Measurements from ENCODE around the gene KRTAP10-1.

KRTAP10-1 gene

DNA sequence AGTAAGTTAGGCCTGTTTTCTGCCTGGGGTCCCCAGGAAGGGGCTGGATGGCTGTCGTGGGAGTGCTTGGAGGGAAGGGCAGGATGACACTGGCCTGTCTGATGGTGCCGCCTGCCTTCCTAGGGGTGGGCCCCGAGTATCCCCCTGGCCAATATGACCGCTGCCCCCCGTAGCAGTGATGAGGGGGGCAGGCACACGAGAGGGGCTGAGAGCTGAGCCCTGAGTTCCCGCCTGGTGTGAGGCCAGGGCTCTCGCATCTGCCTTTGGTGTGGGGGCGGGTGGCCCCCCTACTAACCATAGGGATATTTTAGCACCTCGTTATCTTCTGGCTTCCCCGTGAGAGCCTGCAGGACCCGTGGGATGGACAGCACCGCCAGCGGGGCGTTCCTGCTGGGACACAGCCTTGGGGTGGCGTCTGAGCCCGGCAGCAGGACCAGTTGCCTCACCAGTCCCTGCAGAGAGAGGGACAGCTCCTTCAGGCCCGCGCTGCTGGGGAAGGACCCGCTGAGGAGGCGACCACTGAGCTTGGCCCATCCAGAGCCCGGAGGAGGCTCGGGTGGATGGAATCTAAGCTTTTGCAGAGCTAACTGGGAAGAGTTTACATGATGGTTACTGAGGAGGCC, 10.4 kb downstream of the KRTAP10-1 start:
- DNase-seq (ENCODE audit: low read depth in 4 of 4, low spot score in 1 of 4), result no peak

DNA sequence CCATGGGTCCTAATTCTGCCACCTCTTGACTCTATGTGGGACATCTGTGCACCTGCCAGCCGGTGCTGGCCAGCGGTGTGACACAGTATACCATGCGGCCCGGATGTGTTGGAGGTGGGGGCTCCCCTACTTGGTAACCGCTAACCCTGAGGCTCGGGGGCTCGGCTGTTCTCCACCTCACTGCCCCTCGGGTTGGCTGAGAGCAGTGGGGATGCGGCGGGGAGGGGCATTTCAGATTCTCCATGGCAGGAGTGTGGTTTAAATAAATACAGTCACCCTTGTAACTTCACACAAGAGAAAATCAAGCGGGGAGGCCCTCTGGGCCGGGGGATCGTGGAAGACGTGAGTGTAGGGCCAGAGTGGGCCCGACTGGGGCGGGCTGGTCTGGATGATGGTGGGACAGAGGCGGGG, 11.0 kb downstream of the KRTAP10-1 start:
- DNase-seq (ENCODE audit: low read depth in 4 of 4, low spot score in 1 of 4), result no peak

DNA sequence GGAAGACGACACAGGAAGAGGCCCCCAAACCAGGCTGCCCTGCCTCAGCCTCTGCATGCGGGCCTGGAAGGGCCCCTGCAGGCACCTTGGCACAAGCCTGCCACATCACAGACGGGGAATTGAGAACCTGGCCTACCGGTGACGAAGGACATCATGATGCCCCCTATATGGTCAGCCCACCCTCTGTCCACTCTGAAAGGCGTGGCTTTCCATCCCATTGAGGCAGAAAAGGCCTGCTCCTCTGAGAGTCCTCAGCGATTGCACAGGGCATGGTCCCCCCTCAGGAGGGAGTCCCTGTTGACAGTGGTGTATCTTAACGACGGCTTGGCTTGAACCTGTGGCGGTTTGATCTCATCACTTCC, 11.4 kb downstream of the KRTAP10-1 start:
- DNase-seq (ENCODE audit: low read depth in 4 of 4, low spot score in 1 of 4), result no peak

DNA sequence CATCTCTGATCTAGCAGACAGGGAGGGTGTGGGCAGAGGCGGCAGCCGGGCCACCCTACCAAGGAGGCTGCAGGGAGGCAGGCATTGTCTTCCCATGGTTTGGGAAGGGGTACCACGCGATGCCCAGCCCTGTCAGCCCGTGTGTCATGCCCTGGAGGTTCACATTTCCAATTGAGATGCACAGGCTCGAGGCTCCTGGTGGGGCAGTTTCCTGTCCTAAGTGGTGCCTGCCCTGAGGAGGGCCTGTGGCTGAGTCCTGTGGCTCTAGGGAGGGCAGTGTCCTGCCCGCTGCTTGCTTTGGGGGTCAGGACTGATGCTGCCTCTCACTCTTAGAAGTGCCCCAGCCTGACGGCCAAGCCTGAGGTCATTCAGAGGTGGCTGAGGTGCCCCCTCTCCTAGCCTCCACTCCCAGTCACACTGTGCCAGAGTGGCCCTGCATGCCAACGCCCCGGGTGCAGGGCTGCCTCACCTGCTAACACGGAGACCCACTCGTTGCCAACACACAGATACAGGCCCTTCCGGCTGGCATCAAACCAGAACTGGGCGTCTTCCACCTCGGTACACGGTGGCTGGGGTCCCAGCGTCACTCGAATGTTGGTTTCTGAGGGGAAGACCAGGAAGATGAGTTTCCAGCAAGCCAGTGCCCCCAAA, 11.9 kb downstream of the KRTAP10-1 start:
- no peak for DNase-seq (ENCODE audit: low read depth in 4 of 4, low spot score in 1 of 4)

DNA sequence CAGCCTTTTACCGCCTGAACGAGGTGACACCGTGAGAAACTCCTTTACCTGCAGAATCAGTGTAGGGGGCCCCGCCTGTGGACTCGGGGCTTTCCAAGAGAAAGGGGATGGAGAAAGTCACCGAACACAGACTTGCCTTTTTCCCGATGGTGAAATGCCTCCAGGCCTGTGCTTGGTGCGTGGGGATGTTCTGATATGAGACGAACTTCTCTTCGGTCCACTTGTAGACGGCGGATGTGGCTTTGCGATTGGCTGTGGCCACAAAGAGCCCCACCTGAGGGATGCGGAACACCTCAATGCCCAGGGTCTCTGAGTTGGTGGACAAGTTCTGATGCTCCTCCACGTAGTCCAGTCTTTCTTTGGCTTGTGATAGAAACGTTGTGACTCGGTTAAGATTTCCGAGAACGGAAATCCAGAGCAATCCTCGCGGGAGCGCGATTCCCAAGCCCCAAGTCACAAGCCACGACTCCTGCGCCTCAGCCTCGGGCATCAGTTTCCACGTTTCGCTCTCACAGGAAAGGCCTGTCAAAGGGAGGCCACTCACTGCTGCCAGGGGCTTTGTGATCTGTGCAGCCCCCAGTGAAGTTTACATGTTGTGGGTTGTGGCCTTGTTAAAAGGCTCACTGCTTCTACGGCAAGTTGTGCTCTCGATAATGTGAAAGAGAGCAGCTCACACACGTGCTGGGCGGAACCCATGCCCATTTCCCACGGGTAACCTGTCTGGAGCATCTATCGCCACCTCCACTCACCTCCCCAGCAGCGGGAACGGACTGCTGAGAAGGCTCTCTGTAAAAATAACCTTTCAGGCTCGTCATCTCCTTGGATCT, 12.6 kb downstream of the KRTAP10-1 start:
- no peak for DNase-seq (ENCODE audit: low read depth in 4 of 4, low spot score in 1 of 4)

DNA sequence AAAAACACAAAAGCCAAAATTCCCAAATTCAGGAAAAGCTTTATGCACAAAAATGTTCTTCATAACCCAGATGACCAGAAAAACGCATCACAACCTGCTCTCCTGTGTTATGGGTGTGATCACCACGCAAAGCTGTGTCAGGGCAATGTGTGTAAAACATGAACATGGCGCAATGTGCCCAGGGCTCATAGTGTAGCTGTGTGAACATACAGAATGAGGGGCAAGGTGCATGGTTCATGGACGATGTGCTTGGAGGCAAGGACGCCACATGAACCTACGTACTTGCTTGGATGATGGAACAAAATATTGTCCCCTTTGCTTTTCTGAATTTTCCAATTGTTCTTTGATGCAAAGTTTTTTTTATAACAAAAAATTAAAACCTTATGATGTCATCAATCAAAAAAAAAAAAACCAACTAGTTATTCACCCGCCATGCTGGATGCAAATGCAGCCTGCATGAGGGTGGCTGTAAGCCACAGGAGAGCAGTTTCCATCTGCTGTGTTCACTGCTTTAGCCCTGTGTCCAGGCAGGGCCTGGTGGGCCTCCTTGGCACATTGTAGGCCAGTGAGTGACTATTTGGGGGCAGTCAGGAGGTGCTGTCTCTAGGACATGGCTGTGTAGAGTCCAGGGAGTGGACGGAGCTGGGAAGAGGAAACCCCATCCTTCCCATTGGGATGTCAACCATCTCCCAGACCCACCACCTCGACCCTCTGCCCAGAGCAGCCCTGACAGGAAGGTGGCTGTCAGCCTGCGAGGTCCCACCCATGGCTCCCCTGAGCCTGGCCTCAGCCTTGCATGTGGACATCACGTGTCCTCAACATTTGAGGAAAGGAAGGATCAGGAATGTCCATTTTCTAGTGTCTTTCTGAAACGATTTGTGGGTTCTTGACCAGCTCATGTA, 13.6 kb downstream of the KRTAP10-1 start:
- no peak for DNase-seq (ENCODE audit: low read depth in 4 of 4, low spot score in 1 of 4)

DNA sequence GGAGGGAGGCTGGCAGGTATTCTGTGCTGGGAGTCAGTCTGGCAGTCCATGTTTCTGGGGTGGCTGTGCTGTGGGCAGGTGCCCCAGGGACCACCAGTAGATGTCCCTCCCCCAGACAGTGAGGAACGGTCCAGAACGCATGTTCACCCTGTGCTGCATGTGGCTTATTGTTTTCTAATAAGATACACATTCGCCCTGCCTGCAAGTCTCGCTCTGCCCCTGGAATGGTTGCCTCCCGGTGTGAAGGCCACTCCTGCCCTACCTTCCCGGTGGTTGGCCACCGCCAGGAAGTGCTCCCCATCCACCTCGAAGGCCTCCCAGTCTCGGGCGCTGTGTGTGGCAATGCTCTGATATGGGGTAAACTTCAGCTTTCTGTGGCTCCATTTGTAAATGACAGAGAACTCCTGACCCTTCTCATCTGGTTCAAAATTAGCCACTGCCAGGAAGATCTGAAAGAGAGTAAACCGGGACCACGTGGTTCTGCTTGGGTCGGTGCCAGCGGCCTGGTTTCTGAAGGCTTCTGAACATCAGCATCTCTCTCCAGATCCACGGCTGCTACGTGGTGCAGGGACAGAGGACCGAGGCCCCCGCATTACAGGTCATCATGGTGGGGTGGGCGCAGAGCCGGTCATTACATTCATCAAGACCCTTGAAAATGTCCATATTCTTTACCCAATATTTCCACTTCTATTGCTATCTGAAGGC, 14.5 kb downstream of the KRTAP10-1 start:
- no peak for DNase-seq (ENCODE audit: low read depth in 4 of 4, low spot score in 1 of 4)

DNA sequence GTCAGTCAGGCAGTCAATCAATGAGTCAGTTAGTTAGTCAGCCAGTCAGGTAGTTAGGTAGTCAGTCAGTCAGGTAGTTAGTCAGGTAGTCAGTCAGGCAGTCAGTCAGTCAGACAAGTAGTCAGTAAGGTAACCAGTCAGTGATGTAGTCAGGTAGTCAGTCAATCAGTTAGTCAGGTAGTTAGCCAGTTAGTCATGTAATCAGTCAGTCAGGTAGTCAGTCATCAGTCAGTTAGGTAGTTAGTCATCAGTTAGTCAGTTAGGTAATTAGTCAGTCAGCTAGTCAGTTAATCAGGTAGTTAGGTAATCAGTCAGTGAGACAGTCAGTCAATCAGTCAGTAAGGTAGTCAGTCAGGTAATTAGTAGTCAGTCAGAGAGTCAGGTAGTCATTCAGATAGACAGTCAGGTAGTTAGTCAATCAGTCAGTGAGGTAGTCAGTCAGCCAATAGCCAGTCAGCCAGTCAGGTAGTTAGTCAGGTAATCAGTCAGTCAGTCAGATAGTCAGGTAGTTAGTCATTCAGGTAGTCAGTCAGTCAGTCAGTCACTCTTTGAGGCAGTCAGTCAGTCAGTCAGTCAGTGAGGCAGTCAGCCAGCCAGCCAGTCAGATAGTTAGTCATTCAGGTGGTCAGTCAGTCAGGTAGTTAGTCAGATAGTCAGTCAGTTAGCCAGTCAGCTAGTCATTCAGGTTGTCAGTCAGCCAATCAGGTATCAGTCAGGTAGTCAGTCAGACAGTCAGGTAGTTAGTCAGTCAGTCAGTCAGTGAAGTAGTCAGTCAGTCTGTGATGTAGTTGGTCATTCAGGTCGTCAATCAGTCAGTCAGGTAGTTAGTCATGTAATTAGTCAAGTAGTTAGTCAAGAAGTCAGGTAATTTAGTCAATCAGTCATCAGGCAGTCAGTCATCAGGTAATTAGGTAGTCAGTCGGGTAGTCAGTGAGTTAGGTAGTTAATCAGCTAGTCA, 15.3 kb downstream of the KRTAP10-1 start:
- DNase-seq (ENCODE audit: low read depth in 4 of 4, low spot score in 1 of 4), result no peak

DNA sequence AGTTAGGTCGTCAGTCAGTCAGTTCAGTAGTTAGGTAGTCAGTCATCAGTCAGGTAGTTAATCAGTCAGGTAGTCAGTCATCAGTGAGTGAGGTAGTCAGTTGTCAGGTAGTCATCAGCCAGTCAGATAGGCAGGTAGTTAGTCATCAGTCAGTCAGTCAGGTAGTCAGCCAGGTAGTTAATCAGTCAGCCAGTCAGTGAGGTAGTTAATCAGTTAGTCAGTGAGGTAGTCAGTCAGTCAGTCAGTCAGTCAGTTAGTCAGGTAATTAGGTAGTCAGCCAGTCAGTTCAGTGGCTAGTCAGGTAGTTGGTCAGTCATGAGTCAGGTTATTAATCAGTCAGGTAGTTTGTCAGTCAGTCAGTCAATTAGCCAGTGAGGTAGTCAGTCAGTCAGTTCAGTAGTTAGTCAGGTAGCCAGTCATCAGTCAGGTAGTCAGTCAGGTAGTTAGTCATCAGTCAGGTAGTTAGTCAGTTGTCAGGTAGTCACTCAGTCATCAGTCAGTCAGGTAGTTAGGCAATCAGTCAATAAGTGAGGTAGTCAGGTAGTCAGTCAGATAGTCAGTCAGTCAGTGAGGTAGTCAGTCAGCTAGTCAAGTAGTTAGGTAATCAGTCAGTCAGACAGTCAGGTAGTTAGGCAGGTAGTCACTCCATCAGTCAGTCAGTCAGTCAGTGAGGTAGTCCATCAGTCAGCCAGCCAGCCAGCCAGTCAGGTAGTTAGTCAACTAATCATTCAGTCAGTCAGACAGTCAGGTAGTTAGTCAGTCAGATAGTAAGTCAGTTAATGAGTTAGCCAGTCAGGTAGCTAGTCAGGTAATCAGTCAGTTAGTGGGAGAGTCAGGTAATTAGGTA, 16.2 kb downstream of the KRTAP10-1 start:
- DNase-seq (ENCODE audit: low read depth in 4 of 4, low spot score in 1 of 4), result no peak

DNA sequence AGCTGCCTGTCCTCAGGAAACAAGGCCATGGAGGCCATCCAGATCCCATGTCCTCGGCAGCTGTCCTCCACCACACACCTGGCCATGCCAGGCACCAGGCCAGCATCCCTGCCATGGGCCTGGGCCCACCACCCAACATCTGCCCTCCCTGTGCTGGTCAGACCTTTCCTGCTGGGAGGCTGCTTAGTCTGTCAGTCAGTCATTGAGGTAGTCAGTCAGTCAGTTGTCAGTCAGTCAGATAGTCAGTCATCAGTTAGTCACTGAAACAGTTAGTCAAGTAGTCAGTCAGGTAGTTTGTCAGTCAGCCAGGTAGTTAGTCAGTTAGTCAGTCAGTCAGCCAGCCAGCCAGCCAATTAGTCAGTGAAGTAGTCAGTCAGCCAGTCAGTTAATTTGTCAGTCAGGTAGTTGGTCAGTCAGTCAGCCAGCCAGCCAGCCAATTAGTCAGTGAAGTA, 17.2 kb downstream of the KRTAP10-1 start:
- DNase-seq (ENCODE audit: low read depth in 4 of 4, low spot score in 1 of 4), result no peak

DNA sequence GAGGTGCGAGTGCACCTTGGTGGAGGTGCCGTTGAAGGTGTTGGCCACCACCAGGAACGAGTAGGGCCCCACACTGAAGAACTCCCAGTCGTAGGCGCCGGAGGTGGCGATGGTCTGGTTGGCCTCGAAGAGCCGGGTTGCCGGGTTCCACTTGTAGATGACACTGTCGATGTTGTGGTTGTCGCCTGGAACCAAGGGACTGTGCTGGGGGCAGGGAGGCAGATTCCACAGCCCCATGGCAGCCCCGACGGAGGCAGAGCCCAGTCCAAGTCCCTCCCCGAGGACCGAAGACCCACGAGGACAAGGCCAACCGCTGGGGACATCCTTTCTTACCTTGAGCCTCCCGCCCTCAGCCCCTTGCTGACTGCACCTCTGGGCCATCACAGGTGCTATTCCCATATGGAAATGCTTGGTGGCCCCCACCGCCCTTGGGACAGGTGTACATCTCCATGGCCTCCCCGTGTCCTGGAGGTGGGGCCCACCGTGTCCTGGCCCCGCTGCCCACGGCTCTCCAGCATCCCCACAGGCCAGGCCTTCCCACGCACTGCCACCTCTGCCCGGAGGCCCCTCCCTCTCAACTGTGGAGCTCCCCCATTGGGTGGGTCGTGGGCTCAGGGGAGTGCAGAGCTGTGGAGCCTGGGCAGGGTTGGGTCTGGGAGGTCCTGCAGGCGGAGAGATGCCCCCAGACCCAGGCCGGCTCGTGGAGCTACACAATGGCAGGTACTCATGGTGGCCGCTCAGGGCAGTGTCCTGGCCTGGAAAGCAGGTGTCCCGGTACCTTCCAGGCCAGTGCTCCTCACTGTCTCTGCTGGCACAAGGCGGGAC, 17.9 kb downstream of the KRTAP10-1 start:
- no peak for DNase-seq (ENCODE audit: low read depth in 4 of 4, low spot score in 1 of 4)

DNA sequence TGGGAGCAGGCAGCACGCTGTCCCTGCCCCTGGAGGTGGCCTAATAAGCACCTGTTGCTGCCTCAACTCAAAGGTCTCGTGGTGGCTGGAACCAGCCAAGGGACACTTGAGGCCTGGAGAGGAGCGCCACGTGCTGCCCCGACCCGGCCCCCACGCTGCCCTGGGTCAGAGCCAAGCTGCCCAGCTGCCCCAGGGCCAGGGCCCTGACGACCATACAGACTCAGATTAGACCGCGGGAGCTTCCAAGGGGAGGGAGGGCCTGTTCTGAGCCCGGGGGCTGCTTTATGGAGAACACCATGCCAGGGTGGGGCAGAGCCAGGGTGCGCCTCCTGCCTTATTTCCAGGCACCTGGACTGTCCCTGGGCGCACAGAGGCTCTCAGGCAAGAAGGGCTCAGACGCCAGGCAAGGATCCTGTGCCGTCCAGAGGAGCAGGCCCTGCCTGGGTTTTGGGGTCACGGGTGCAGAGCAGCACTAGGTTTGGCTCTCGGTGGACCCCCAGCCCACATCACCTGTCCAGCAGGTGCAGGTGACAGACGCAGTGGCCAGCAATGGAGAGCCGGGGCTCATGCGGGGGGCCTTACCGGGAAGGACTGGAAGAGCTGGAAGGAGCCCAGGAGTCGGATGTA, 18.6 kb downstream of the KRTAP10-1 start:
- DNase-seq (ENCODE audit: low read depth in 4 of 4, low spot score in 1 of 4), result no peak

DNA sequence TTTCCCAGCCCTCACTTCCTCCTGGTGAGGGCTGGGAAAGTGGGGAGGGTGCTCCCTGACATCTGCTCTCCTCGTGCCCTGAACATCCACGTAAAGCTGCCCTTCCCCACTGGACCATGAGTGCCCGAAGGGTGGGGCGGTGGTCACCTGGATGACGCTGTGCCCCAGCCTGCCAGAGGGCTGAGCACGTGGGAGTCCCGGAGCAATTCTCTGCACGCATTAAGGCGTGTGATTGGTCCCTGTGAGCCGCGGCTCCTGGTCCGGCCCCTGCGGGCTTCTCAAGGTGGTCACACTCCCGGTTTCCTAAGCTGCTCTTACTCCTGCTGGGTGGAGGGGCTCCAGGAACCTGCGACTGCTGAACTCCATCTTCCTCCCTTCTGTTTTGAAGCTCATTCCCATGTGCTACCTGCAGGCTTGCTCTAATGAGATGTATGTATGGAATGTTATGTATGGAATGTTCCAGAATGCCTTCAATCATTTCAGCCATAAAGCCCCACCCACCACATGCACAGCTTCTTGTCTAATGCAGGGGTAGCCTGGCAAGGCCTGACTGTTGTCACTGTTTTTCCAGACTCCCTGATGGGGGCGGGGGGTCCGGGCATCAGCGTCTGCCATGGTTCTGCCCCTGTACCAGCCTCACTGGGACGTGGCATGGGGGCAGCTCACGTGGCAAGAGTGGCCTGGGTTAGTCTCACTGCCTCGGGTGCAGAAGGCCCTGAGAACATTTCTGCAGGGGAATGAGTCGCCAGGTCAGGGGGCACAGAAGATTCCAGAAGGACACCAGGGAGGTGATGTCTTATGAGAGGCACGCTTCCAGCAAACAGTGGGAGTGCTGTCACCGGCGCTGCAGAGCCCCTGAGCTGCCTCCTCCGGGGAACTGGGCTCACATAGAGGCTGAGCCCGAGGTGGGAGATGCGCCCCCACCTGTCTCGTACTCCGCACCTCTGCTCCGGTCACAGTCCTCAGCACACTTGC, 19.4 kb downstream of the KRTAP10-1 start:
- DNase-seq (ENCODE audit: low read depth in 4 of 4, low spot score in 1 of 4), result no peak

DNA sequence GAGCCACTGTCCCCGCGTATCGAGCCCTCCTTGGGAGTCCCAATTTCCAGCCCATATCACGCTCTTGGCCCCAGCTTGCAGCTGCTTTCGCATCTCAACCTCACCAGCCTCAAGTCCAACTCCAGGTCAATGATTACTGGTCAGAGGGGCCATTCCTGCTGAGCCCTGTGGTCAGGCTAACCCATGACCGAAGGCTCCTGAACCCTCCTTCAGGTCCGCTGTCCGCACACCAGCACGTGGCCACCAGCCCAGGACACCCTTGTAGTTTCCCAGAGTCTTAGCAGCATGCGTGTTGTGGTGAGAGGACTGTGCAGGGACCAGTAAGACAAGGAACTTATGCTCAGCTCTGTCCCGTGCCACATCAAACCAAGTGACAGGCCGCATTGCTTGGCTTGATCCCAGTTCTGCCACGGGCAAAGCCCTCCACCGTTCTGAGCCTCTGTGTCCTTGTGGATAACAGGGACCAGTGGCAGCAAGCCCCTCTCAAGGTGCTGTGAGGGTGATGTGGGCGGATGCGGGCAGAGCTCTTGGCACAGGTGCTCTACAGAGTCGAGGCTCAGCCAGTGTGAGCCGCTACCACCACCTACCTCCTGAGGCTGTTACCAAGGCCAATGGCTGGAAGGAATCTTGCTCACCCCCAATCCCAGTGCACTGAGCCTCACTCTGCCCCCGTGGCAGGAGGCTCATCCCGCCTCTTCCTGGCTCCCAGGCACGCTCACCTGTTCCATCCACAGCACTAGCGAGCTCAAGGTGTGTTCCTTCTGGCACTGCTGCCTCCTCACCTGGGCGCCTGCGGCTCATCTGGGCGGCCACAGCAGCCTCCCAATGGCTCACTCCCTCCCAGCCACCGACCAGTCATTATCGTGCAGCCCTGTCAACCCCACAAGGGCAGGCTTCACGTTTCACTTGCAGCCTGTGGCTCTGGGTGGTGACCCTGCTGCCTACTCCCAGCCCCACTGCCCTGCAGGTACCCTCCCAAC, 20.4 kb downstream of the KRTAP10-1 start:
- DNase-seq (ENCODE audit: low read depth in 4 of 4, low spot score in 1 of 4), result no peak

DNA sequence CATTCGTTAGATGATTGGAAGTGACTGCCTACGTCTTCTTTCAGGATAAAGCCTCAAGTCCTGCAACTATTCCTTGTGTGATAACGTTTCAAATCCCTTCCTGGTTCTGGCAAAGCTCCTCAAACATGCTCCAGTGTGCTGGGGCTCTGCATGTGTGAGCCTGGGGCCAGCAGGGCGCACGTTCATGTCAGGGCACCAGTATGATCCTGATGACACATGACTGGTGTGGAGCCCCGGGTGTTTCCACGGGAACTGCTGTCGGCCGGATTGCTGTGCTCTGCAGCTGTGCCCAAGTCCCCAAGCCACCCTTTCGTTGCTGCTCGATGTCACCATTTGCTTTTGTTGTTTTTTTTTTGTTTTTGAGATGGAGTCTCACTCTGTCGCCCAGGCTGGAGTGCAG, 21.3 kb downstream of the KRTAP10-1 start:
- DNase-seq (ENCODE audit: low read depth in 4 of 4, low spot score in 1 of 4), result no peak
